NCI-H2081 (cell line): ENCODE data around the gene LRBA.
A peak's percentile ranks its signal among the peaks of the same experiment; 100 is the strongest.

ENCODE experiments used
- DNase-seq, 2 experiments: peaks; one replicate each; lab custom pipeline; 2025; lab: John Stamatoyannopoulos, UW

Gene LRBA

GRCh38 chr4:150327262-150327780, 687.8 kb downstream of the LRBA start:
- DNase-seq, result no peak

- DNase-seq, result no peak
Measured at GRCh38 chr4:150325872-150326271, 689.2 kb downstream of the LRBA start.

GRCh38 chr4:150323406-150324325, 691.4 kb downstream of the LRBA start:
- no peak for DNase-seq

GRCh38 chr4:150322646-150323045, 692.4 kb downstream of the LRBA start:
- DNase-seq, result peak; percentile 13 to 80

GRCh38 chr4:150321113-150321512, 694.0 kb downstream of the LRBA start:
- peak in 1 of 2 experiments; percentile 13 for DNase-seq

GRCh38 chr4:150318971-150319370, 696.1 kb downstream of the LRBA start:
- no peak for DNase-seq

- no peak for DNase-seq
Measured at GRCh38 chr4:150318527-150318926, 696.6 kb downstream of the LRBA start.

- DNase-seq, result no peak
Measured at GRCh38 chr4:150316332-150317205, 698.5 kb downstream of the LRBA start.

GRCh38 chr4:150315691-150316090, 699.4 kb downstream of the LRBA start:
- no peak for DNase-seq

- no peak for DNase-seq
Measured at GRCh38 chr4:150315175-150315574, 699.9 kb downstream of the LRBA start.

- DNase-seq, result no peak
Measured at GRCh38 chr4:150314031-150314430, 701.1 kb downstream of the LRBA start.

- DNase-seq, result no peak
Measured at GRCh38 chr4:150310159-150310895, 704.8 kb downstream of the LRBA start.

GRCh38 chr4:150308824-150309472, 706.1 kb downstream of the LRBA start:
- no peak for DNase-seq

- no peak for DNase-seq
Measured at GRCh38 chr4:150306719-150307118, 708.4 kb downstream of the LRBA start.

- no peak for DNase-seq
Measured at GRCh38 chr4:150305995-150306394, 709.1 kb downstream of the LRBA start.

- DNase-seq, result no peak
Measured at GRCh38 chr4:150302553-150302952, 712.5 kb downstream of the LRBA start.

GRCh38 chr4:150299816-150300215, 715.3 kb downstream of the LRBA start:
- DNase-seq, result no peak

- peak; percentile 21 to 56 for DNase-seq
Measured at GRCh38 chr4:150297861-150298474, 717.1 kb downstream of the LRBA start.

- no peak for DNase-seq
Measured at GRCh38 chr4:150289881-150290280, 725.2 kb downstream of the LRBA start.

GRCh38 chr4:150289198-150289597, 725.9 kb downstream of the LRBA start:
- DNase-seq, result no peak

- no peak for DNase-seq
Measured at GRCh38 chr4:150286656-150287055, 728.4 kb downstream of the LRBA start.
